ENCODE results near the gene RBM15B.
"Not testable (repeated sequence)": the region's sequence is repeated elsewhere in the genome, so short reads cannot be mapped to it uniquely, and the experiment has no call there.

The RBM15B gene

DNA sequence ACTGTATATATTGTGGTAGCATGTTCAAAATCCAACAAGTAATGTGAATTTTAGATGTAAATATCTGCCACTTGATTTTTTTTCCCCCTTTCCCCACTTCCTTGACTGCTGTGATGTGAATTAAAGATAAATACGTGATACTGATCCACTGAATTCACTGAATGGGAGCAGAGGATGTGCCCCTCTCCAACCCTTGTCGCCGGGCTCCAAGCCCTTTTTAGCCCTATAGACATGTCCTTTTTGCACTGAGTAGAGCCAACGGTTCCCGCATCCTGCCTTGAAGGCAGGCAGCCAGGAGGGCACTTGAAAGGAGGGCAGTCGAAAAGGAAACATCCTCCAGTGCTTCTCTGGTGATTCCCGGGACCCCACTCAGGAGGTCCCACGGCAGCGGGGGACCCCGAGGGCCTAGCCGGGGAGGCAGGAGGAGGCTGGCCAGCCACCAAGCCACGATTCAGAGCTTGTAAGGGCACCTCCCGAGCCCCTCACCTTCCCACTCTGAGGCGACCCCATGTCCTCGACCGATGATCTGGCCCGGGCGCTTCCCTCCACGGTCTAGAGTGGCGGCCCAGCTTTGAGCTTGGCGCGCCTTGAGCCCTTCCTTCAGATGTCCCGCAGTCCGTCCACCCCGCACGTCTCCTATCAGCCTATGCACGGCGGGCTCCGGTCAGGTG lies 6.9 kb upstream of the RBM15B start:
- TF ChIP-seq, protein P1, sequence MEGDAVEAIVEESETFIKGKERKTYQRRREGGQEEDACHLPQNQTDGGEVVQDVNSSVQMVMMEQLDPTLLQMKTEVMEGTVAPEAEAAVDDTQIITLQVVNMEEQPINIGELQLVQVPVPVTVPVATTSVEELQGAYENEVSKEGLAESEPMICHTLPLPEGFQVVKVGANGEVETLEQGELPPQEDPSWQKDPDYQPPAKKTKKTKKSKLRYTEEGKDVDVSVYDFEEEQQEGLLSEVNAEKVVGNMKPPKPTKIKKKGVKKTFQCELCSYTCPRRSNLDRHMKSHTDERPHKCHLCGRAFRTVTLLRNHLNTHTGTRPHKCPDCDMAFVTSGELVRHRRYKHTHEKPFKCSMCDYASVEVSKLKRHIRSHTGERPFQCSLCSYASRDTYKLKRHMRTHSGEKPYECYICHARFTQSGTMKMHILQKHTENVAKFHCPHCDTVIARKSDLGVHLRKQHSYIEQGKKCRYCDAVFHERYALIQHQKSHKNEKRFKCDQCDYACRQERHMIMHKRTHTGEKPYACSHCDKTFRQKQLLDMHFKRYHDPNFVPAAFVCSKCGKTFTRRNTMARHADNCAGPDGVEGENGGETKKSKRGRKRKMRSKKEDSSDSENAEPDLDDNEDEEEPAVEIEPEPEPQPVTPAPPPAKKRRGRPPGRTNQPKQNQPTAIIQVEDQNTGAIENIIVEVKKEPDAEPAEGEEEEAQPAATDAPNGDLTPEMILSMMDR (IDR thresholded peaks at IDR 0.05; ENCODE audit: extremely low read depth, missing control alignments): no peak
- peak; percentile 52 for DNase-seq (ENCODE audit: low spot score)

DNA sequence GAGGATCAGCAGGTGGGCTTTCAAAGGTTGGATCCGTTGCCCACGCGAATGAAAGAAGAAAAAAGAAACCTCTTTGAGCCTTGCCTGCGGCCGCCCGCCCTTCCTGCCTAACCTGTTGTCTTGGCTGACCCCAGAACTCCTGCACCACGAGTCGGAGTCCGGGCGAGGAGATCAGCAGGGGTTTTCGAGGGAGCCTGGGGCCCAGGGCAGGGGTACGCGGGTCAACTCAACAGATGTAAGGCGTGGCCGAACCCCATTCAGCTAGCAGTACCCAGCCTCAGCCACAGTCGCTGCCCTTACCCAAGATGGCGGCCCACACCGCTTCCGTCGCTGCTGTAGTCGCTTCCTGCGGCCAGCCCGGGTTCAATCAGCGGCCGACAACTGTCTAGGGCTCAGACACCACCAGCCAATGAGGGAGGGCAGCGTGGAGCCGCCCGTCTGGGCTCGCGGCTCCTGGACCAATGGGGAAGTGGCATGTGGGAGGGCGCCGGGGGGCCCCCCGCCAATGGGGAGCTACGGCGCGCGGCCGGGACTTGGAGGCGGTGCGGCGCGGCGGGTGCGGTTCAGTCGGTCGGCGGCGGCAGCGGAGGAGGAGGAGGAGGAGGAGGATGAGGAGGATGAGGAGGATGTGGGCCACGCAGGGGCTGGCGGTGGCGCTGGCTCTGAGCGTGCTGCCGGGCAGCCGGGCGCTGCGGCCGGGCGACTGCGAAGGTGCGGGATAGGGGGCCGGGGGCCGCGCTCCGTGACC lies 6.2 kb upstream of the RBM15B start, which contains the start of gene MANF:
Gene MANF, plus strand, starts transcription at position 566 of the 748 bp plus-strand sequence. Its CDS starts 52 bp downstream, at position 618.
- TF ChIP-seq, protein P1 (IDR thresholded peaks at IDR 0.05; ENCODE audit: extremely low read depth, missing control alignments): no peak
- DNase-seq (ENCODE audit: low spot score): peak; percentile 100

DNA sequence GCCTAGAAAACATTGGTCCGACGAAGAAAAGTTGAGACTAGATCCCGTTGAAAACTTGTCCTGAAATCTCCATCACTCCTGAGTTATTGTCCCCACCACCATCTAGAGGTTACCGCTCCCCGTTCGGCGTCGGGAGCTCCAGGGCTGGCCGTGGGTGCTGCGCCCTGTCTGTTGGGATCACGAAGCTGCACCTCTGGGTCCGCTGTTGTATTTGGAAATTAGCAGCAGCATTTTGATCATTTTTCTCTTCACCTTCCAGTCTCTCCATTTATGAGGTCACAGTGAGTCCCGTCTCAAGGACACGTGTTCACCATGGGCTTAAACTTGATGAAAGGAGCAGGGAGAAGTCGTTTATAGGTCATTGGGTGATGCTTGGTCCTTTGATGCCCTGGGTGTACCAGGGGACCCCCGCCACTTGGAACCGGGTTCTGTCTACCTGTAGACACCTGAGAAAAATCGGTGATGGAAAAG lies 5.4 kb upstream of the RBM15B start:
- TF ChIP-seq, protein P1 (IDR thresholded peaks at IDR 0.05; ENCODE audit: extremely low read depth, missing control alignments): no peak

GRCh38 chr3:51386159-51386851 lies 4.8 kb upstream of the RBM15B start:
- TF ChIP-seq, protein P1 (IDR thresholded peaks at IDR 0.05; ENCODE audit: extremely low read depth, missing control alignments): no peak
- DNase-seq (ENCODE audit: low spot score): no peak

More for the DNA sequence above, 5.4 kb upstream of the RBM15B start:
- DNase-seq (ENCODE audit: low spot score): no peak

DNA sequence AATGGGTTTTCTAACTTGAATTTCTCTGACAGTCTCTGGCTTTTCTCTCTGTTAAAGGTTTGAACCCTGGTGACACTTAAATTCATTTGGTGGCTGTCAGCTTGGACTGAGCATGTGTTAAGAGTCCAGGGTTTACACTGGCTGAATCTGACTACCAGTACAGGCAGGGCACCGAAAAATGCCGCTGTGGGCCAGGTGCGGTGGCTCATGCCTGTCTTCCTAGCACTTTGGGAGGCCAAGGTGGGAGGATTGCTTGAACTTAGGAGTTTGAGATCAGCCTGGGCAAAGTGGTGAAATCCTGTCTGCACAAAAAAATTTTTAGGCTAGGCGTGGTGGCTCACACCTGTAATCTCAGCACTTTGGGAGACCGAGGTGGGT lies 4.2 kb upstream of the RBM15B start:
- TF ChIP-seq, protein P1 (IDR thresholded peaks at IDR 0.05; ENCODE audit: extremely low read depth, missing control alignments): no peak
- no peak for DNase-seq (ENCODE audit: low spot score)

DNA sequence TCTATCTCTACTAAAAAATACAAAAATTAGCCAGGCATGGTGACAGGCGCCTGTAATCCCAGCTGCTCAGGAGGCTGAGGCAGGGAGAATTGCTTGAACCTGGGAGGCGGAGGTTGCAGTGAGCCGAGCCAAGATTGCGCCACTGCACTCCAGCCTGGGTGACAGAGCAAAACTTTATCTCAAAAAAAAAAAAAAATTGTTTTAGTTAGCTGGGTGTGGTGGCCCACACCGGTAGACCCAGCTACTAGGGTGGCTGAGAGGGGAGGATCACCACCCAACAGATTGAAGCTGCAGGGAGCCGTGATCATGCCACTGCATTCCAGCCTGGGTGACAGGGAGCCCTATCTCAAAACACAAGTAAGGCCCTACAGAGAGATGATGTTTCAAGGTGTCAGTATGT lies 3.8 kb upstream of the RBM15B start:
- not testable (repeated sequence) for DNase-seq (ENCODE audit: low spot score)

- no peak for DNase-seq (ENCODE audit: low spot score)
- TF ChIP-seq, protein P1 (IDR thresholded peaks at IDR 0.05; ENCODE audit: extremely low read depth, missing control alignments): no peak
Observed at GRCh38 chr3:51388286-51389029, 2.6 kb upstream of the RBM15B start.
